Loucy (cell line): ENCODE results near the gene IRF1.
"Not testable (repeated sequence)": the region's sequence is repeated elsewhere in the genome, so short reads cannot be mapped to it uniquely, and the experiment has no call there.

Experiments used
- CTCF ChIP-seq: fragments of 200-600 bp; sonication (generic); conservative IDR thresholded peaks from 2 replicates; pipeline ENCODE4 v1.5.1; 2014; ENCODE audit warnings: mild to moderate bottlenecking, antibody characterized with exemption, low read length
- EZH2phosphoT487 ChIP-seq: fragments of 200-600 bp; IDR thresholded peaks from 2 replicates; pipeline ENCODE4 v1.6.1; 2018; ENCODE audit warnings: antibody characterized with exemption, mild to moderate bottlenecking, moderate library complexity, borderline replicate concordance

GRCh38 chr5:132484876-132485640 is 5.5 kb downstream of the IRF1 start:
- TF ChIP-seq CTCF, EZH2phosphoT487: not testable (repeated sequence)
